Measurements from ENCODE around the gene ZNF805. TPM values are rescaled to one million over a fixed set of nuclear protein-coding genes. Genes with fewer than 3 reads are reported as not detected.
"Not testable (repeated sequence)": the region's sequence is repeated elsewhere in the genome, so short reads cannot be mapped to it uniquely, and the experiment has no call there.

The ZNF805 gene
- total RNA-seq, 2 donors from 2014 or later = 9.5 to 10.4 TPM

DNA sequence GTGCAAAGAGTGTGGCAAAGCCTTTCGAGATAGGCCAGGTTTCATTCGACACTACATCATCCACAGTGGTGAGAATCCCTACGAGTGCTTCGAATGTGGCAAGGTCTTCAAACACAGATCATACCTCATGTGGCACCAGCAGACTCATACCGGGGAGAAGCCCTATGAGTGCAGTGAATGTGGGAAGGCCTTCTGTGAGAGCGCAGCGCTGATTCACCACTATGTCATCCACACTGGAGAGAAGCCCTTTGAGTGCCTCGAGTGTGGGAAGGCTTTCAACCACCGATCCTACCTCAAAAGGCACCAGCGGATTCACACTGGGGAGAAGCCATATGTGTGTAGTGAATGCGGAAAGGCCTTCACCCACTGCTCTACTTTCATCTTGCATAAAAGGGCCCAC lies 13.3 kb downstream of the ZNF805 start:
- intact Hi-C loops (cut with DNase I, micrococcal nuclease); ATAC-seq; DNase-seq: not testable (repeated sequence)

DNA sequence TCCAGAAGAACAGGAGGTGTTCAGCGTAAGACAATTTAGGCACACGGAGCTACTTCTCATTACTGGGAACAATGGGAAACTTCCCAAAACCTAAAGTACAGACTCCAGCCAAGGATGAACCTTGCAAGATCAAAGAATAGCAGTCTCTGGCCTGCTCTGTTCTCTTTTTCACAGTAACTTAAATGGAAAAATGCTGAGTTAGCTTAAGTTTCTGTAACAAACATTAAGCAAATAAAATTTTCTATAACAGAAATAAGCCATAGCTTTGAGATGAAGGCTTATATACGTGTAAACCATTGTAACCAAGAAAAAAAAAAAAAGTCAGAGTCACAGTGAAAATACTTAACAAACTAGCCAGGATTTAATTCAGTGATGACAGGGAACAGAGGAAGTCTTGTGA lies 21.6 kb downstream of the ZNF805 start:
- DNase-seq (no peak), ATAC-seq (no peak)
- intact Hi-C loops (cut with DNase I, micrococcal nuclease) = no loop called here

DNA sequence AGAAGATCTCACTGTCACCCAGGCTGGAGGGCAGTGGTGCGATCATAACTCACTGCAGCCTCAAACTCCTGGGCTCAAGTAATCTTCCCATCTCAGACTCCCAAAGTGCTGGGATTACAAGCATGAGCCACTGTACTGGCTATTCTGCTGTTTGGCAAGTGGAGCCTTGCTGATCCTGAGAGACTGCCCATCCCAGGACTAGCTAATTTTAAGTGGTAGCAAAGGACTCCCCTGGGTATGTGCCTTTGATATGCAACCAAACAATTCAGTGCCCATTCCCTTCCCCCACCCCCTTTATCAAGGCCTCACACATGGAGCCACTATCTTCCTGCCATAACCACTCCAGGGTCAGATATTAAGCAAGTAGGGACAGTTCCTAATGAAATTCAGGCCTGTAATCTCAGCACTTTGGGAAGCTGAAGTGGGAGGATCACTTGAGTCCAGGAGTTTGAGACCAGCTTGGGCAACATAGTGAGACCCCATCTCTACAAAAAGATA lies 22.9 kb downstream of the ZNF805 start:
- intact Hi-C loops (cut with DNase I, micrococcal nuclease) = no loop called here
- ATAC-seq = no peak
- DNase-seq = no peak

DNA sequence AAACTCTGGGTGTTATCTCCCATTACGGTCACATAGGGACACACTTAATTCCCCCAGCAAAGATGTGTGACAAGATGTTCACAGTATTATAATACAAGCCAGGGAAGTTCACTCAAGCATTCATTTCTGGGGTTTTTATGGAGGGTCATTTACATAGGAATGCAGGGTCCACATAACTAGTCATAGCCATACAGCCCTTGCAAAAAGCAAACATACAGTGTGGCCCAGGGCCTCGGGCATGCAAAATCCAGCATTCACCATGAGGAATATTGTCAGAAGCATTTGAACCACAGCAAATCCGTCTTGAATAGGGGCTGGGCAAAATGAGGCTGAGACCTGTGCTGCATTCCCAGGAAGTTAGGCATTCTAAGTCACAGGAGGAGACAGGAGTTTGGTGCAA lies 26.9 kb downstream of the ZNF805 start:
- intact Hi-C loops (cut with DNase I, micrococcal nuclease) = no loop called here
- DNase-seq (no peak), ATAC-seq (no peak)

DNA sequence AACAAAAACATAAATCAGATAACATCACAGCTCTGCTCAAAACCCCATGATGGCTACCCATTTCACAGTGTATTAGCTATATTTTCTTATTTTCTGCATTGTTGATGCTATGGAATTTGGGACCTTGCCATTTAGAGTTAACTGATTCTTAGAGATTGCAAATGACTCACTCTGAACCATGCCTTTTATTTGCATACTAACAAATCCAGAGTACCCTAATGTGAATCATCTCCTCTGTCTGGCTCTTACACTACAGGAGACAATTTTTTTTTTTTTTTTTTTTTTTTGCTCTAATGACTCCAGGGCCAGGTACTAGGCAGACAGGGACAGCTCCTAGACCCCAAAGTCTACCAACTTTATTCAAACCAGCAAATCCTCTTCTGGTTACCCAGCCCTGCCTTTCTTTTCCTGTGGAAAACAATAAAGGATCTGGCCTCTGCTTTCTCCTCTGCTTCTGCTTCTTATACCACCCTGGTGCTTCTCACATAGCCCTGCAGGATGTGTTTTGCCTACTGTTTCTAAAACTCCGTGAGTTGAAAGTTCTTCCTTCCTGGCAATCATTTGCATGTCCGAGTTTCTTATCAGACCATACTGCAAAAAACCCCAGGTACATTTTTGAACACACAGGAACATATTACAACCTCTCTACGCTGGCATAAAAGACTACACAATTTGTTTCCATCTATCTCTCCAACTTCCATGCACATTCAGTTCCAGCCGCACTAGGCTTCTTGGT lies 29.3 kb downstream of the ZNF805 start:
- intact Hi-C loops (cut with DNase I, micrococcal nuclease) = no loop called here
- DNase-seq (no peak), ATAC-seq (no peak)

DNA sequence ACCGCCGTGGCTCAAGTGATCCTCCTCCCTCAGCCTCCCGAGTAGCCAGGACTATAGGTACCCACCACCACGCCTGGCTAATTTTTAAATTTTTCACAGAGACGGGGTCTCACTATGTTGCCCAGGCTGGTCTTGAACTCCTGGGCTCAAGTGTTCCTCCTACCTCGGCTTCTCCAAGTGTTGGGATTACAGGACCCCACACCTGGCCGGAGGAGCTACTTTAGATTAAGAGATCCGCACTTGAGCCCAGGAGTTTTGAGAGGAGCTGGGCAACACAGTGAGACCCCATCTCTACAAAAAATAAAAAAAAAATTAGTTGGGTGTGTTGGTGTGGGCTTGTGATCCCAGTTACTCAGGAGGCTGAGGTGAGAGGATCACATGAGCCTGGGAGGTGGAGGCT lies 30.8 kb downstream of the ZNF805 start:
- ATAC-seq (no peak), DNase-seq (no peak)
- intact Hi-C loops (cut with DNase I, micrococcal nuclease) = no loop called here

DNA sequence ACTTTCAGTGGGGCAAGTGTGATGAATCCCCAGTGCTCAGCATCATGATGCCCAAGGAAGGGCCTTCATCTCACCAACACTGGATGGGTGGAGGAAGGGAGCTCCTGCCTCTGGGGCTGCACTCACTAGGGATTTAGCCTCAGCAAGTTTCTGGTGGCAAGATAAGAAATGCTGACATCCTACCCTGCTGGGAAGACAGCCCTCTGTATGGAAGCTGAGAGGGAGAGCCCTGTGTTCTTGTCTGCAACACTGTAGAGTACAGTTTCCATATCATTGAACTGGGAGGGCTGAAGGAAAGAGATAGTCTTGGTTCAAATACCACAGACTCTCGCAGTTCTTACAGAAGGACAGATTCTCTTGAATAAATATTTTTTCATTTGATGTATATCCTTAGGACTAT lies 32.6 kb downstream of the ZNF805 start:
- ATAC-seq = no peak
- intact Hi-C loops (cut with DNase I, micrococcal nuclease) = no loop called here
- no peak for DNase-seq

DNA sequence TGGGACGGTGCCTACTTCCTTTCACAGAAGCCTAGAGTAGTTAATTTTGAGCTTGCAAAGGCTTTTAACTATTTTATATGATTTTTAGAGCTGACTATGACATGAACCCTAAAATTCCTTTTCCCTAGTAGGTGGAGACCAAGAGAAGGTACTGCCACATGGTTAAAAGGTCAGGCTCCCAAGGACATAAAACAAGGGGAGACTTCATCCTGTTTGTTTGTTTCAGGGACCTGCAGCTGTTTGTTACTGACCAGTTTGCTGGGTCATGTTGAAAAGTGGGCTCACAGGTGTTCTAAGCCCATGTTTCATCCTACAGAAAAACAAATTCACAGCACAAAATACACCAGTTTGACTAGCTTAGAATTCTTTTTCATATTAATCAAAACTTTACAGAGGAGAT lies 36.0 kb downstream of the ZNF805 start:
- intact Hi-C loops (cut with DNase I, micrococcal nuclease) = no loop called here
- ATAC-seq (no peak), DNase-seq (no peak)

DNA sequence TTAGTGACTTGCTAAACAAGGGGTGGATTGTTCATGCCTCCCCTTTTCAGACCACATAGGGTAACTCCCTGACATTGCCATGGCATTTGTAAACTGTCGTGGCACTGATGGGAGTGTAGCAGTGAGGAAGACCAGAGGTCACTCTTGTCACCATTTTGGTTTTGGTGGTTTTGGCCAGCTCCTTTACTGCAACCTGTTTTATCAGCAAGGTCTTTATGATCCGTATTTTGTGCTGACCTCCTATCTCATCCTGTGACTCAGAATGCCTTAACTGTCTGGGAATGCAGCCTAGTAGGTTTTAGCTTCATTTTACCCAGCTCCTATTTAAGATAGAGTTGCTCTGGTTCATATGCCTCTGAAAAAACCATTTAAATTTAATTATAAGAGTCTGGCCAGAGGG lies 38.0 kb downstream of the ZNF805 start:
- intact Hi-C loops (cut with DNase I, micrococcal nuclease) = not testable (repeated sequence)

DNA sequence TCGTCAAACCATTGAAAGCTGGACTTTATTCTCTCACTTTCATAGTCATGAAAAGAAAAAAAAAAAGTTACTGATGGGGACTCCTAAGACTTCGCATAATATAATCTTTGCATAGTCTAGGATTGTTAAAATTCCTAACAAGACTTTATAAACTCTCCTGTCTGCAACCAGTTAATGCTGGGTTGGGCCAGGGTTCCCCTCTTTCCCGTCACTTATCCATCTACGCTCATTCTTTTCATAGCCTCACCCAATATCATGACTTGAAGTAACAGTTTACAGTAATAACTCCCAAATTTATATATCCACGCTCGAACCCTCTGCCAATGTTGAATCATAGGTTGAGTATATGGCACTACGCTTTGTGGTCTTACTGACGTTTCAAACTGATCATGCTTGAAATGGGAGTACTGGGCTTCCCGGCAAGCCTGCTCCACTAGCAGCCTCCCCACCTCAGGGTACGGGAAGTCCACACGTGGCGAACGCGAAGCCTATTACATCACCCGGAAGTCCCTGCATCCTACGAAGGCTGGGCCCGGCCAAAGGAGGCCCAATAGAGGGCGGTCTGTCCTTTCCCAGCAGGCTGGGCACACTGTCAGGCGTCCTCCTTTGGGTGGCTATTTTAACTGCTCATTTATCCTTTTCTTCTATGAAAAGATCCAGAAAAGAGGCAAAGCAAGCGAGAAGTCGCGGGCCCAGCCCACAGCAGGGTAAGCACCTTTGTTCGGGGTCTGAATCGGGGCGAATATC lies 39.2 kb downstream of the ZNF805 start:
- DNase-seq (peak; percentile 89 to 95), ATAC-seq (peak; percentile 91)
- intact Hi-C loops (cut with DNase I, micrococcal nuclease) = loop anchor here in 1 of 2 donors (5.0 kb wide), 1 partner anchor 37 kb away; the partner anchor contains the start of gene ZNF805

More for the DNA sequence above, 38.0 kb downstream of the ZNF805 start:
- DNase-seq, ATAC-seq: not testable (repeated sequence)

DNA sequence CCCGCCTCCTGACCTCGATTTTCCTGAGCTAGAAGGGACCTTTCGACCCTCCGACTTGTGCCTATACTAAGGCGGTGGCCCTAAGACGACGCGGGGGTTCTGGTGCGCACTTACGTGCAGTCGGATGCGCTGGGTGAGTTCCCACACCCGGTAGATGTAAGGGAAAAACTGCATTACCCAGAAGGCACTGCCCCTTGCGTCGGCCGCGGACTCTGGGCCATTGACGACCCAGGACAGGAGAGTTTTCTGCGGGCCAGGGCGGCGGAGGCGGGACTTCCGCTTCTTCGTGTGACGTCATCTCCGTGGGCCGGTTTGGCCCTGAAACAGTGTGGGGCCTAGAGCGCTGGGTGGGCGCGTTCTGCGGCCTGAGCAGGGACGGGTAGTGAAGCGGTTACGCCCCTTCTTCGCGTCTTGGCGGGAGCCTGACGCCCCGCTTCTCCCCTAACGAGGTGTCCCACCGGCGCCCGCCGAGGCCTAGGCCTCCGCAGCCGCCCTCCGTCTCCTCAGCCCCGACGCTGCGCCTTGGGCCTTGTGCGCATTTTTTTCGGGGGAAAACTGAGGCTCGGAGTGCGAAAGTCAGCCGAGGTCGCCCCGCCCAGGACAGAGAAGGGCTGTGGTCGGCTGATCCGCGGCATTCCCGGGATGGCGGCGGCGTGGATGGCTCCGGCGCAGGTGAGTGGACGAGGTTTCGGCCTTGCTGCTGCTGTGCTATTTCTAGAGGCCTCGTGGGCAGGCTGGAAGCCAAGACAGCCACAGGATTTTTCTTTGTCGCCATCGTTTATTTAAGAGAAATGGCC lies 39.9 kb downstream of the ZNF805 start, which contains the start of gene ZNF460:
Gene ZNF460, plus strand, starts transcription at position 321 of the 797 bp plus-strand sequence. Its CDS starts 322 bp downstream, at position 643.
- intact Hi-C loops (cut with DNase I, micrococcal nuclease) = loop anchor here in 1 of 2 donors (5.0 kb wide), 1 partner anchor 38 kb away; the partner anchor contains the start of gene ZNF805
- ATAC-seq = peak; percentile 96
- peak; percentile 97 to 98 for DNase-seq

DNA sequence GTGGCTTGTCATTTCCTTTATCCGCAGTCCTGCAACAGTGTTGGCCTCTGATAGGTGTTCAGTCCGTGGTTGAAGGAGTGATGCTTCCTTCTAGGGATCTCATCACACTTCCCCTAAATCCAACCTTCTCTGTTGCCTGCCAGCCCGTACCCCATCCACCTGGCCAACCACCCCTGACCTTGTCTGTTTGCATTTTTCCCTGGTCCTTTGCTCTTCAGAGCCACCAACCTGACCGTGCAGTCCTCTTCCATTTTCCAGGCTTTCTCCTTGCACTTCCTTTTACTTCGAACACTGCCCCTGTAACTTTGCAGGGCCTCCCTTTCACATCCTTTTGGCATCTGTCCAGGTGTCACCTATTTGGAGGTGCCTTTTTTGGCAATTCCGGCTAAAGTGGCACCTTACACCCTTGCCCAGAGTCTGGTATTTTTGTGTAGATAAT lies 40.5 kb downstream of the ZNF805 start:
- intact Hi-C loops (cut with DNase I, micrococcal nuclease) = loop anchor here in 1 of 2 donors (5.0 kb wide), 1 partner anchor 39 kb away; the partner anchor contains the start of gene ZNF805
- ATAC-seq = no peak
- DNase-seq = peak in 1 of 2 donors; percentile 11

DNA sequence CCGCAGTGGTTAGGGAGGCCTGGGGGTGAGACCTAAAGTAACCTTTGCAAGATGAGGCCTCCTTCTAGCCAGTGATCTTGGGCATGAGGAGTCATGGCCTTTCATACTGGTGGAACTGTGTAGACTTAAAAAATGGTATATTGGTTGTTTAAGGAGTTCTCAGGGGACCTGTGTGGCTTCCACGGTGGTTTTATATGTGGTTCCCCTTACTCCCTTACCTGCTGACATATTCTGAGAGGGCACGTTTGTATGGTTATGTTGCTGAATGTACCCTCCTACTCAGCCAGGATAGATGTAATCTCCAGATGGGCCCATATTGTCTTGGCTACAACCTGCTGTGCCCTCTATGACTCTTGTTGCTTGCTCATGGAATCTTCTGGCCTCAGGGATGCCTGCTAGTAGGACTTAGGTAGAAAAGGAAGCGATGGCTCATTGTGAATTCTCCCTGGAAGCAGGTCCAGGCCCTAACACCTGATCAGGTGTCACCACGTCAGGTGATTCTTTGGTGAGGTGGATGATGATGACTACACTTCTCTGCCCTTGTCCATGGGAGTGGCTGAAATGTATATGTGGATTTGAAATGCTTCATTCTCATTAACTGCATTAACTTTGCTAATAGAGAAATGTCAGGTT lies 41.7 kb downstream of the ZNF805 start:
- intact Hi-C loops (cut with DNase I, micrococcal nuclease) = loop anchor here in 1 of 2 donors (5.0 kb wide), 1 partner anchor 40 kb away; the partner anchor contains the start of gene ZNF805
- ATAC-seq (no peak), DNase-seq (no peak)

DNA sequence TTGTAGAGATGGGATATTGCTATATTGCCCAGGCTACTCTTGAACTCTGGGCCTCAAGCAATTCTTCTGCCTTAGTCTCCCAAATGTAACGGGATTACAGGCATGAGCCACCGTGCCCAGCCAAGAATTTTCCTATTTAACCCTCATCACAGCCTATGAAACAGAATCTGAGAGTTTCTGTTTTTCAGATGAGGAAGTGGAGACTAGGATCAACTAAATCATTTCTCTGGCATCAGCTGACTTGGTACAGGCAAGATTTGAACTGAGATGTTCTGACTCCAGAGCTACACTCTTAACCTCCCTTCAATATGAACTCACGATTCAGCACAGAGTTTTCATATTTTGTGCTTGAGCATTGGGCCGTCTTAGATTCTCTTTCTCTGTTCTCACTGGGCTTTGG lies 47.9 kb downstream of the ZNF805 start:
- no peak for ATAC-seq
- intact Hi-C loops (cut with DNase I, micrococcal nuclease) = no loop called here
- DNase-seq = no peak

DNA sequence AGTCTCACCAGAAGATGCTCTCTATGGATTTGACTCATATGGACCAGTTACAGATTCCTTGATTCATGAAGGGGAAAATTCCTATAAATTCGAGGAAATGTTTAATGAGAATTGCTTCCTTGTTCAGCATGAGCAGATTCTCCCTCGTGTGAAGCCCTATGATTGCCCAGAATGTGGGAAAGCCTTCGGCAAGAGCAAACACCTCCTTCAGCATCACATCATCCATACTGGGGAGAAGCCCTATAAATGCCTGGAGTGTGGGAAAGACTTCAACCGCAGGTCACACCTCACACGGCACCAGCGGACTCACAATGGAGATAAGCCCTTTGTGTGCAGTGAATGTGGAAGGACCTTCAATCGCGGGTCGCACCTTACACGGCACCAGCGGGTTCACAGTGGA lies 50.5 kb downstream of the ZNF805 start:
- no peak for ATAC-seq
- intact Hi-C loops (cut with DNase I, micrococcal nuclease) = no loop called here
- DNase-seq = no peak

DNA sequence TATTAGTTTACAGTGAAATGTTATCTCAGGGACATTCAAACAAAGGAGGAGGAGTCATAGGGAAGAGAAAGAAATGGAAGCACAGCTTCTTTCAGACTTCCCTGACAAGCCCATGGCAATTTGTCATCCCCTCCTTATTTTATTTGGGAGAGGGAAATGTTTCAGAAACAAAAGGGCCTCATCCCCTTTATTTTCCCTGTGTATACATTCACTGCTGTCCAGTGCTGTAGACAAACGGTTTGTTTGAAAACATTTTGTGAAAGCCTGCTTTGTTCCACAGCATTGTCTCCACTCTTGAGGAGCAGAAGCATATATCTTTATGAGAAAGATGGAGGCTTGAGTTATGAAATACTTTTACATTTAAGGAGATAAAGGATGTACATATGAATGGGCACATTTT lies 52.1 kb downstream of the ZNF805 start:
- intact Hi-C loops (cut with DNase I, micrococcal nuclease) = no loop called here
- DNase-seq = no peak
- no peak for ATAC-seq

DNA sequence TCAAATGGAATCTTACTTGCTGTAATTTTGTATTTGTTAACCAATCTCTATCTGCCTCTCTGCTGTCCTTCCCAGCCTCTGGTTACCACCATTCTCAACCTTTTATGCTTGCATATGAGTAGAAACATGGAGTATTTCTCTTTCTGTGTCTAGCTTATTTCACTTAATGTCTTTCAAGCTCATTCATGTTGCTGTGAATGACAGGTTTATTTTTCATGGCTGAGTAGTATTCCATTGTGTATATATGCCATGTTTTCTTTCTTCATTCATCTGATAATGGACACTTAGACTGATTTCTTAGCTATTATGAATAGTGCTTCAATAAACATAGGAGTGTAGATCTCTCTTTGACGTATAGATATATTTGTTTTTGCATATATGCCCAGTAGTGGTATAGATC lies 53.3 kb downstream of the ZNF805 start:
- DNase-seq (no peak), ATAC-seq (no peak)
- intact Hi-C loops (cut with DNase I, micrococcal nuclease) = no loop called here

DNA sequence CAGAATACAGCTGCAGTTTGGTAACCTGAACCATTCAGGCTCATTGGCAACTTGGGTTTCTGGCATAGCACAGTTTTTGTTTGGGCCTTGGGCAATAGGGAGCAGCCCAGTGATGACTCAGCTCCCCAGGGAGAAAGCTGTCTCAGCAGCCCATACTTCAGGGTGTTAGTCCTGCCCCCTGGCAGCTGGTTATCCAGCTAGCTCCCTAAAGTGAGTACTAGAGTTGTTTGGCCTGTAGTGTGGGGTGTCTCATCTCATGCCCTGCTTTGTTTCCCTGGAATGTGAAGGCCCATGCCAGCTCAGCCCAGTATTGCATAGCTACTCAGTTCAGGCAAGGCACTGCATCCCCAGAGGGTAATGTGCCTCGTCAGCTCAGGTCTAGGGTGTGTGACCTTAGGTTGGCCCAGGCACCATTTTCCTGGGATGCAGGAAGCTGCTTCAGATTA lies 61.6 kb downstream of the ZNF805 start:
- ATAC-seq (peak; percentile 12), DNase-seq (no peak)
- intact Hi-C loops (cut with DNase I, micrococcal nuclease) = no loop called here

All from left colon (tissue), 2 donors.